ENCODE data around the gene CLDN2.
A peak's percentile ranks its signal among the peaks of the same experiment; 100 is the strongest.
"Not testable (repeated sequence)": the region's sequence is repeated elsewhere in the genome, so short reads cannot be mapped to it uniquely, and the experiment has no call there.

CLDN2 gene, protein sequence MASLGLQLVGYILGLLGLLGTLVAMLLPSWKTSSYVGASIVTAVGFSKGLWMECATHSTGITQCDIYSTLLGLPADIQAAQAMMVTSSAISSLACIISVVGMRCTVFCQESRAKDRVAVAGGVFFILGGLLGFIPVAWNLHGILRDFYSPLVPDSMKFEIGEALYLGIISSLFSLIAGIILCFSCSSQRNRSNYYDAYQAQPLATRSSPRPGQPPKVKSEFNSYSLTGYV

DNA sequence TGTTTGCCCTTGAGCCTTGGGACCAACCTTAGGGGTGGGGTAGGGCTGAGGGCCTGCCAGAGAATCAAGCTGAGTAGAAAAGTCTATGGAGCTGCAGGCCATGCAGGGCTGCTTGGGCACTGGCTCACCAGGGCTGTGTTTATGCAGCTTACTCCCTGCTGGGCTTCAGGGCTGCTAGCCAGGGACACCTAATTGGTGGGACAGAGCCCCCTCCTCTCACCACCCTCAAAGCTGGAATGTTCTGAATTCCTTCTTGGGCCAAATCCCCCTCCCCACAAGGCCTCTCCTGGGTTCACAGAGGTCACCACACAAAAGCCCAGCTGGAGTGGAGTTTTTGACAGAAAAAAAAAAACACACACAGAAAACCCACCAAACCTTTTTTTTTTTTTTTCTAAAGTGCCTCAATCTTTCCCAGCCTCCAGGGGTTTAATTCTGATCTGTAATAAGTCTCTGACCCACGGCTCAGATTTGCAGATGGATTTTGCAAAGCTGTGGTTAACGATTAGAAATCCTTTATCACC is at the start of gene CLDN2:
CLDN2 (plus strand) TSS at position 471 of the 521 bp plus-strand sequence. CDS start 7,827 bp downstream, outside the sequence.
- DNase-seq: no peak

GRCh38 chrX:106872796-106873195 is 47.4 kb upstream of the CLDN2 start:
- DNase-seq: not testable (repeated sequence)

DNA sequence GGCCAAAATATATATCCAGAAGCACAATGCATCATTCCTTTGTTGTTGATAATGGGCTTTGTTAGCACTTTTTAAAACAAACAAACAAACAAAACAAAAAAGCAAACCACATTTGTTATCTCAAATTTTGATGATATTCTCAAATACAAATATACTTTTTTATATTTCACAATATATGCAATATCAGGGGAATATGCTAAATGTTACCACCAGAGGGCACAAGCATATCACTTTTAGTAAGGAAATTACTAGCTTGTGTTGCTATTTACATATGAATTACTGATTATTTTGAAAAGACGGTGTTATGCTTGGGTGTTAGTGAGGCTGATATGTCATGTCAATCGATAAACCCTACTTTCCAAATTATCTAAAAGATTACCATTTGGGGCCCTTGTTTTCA is 46.1 kb upstream of the CLDN2 start:
- DNase-seq: peak; percentile 28 to 54 (median 53)

DNA sequence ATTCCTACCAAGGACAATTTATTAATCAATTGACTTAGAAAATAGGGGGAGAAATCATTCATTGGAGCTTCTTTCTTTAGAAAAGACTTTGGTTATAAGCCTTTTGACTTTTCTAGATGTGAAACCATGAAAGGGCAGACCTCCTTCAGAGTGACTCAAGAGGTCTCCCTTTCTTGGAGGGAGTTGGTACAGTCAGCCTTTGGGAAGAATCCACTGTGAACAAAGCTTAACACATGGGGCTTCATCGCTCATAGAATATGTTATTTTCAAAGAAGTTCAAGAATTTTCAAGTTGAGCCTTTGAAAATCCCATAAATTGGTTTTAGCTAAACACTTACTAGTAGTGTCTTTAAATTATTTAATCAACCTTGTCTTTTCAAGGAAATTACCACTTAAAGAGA is 45.1 kb upstream of the CLDN2 start:
- DNase-seq: no peak

DNA sequence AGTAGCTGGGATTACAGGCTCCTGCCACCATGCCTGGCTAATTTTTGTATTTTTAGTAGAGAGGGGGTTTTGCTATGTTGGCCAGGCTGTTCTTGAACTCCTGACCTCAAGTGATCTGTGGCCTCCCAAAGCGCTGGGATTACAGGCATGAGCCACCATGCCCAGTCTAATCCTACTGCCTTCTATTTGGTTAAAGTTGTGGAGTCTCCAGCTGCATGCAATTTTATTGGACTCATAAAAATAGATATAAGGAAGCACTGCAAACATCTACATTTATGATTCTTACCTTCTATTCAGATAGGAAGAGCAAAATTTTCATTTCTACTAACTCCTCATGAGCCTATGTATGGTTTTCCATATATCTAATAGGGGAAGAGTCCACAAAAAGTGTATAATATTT is 30.7 kb upstream of the CLDN2 start:
- DNase-seq: no peak

DNA sequence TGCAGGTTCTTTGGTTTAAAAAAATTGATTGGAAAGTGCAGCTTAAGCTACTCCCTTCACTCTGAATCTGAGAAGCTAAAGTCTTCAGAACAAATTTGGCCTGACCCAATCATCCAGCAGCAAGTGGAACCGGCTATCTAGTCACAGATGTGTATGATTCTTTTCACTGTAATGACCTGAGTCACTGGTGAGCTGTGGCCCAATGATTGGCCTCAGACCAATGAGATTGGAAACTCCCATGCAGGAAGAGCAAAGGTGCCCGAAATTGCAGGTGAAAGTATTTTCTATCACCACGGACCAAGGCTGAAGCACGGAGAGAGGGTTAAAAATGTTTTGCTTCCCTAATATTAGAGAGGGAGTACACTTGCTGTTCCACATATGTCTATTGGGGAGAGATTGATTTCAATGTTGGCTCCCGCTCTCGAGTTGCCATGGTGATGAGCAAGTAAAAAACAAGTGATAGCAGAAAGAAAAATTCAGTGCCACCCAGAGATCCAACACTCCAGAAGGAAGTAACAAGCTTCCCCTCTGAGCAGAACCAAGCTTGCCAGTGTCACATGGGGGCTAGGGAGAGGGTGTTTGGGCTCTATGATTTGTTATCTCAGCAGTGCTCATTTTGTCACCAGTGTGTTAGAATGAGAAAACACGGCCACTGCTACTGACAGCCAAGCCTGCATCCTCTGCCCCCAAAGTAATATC is 28.3 kb upstream of the CLDN2 start:
- no peak for DNase-seq

DNA sequence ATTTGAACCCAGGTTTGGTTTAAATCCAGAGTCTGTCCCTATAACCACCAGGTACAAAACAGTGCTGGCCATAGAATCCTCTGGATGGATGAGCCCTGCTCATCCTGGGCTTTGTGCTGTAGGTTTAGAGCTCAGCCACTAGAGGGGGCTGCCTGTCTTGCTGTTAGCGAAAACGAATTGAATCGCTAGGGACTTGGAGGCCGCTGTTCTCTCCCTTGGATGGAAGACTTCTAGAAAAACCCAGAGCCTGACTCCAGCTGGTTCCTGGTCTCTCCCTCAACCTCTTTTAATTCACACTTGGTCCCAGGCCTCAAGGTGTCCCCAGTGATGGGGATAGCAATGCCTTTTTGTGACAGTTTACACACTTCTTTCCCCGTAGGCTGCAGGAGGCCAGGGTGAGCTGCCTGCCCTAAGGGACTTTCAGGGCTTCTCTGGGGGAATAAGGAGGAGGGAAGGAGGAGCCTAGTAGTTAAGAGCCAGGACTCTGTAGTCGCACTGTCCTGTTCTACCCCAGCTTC is 25.8 kb upstream of the CLDN2 start:
- DNase-seq: peak; percentile 51 to 65 (median 59)

DNA sequence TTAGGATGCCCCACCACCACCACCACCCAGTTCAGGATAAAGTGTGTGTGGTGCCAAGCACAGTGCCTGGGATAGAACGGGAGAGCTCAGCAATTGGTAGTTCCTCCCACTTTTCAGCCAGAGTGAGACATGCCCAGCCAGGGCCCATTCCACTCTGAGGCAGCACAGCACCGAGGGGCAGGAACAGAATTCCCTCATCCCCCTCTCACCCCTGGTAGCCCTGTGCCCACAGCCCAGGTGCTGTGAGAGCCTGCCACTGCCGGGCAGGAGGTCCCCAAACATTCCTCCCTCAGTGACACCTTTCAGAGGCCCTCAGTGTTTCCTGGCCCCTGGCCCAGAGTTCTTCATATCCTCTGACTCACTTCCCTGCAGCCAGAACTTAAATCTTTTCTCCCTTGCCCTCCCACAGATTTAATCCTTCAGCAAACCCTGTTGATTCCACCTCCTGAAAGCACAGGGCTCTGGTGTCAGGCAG is 25.2 kb upstream of the CLDN2 start:
- no peak for DNase-seq

- no peak for DNase-seq
Observed at GRCh38 chrX:106897259-106897658, 22.9 kb upstream of the CLDN2 start.

- DNase-seq: peak; percentile 69 to 75 (median 72)
Observed at GRCh38 chrX:106898462-106898861, 21.7 kb upstream of the CLDN2 start.

- DNase-seq: no peak
Observed at GRCh38 chrX:106899276-106899675, 20.9 kb upstream of the CLDN2 start.

DNA sequence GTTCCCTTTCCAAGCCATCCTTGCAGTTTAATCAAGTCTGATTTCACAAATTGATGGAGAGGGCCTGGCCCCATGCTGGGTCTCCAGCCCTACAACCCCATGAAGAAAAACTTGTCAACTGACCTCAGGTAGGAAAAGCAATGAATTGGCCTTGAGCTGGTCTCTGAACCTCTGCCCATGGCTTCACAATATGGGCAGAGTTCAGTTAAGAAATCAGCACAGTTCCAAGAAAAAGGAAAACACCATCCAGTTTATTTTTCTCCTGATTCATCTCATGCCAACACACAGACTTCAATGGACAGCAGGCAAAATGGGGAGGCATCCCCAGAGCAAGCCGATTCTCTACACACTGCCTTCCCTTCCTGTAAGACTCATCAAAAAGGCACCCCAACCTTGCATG is 20.4 kb upstream of the CLDN2 start:
- no peak for DNase-seq

DNA sequence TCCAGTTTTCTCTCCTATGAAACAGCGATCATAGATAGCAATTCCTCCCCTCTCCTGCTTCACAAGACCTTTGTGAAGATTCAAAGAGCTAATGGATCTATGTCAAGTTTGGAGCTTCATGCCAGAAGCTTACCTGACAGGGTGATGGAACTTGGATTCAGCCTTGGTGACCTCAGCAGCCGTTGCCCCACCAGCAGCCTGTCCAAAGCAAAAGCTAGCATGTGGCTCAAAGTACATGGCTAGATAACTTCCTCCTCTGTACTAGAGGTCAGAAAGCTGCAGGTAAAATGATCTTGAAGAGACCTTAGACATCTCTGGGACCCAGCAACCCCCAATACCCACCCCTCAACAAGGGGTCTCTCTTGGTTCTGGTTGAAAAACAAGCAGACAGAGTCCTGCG is 18.9 kb upstream of the CLDN2 start:
- no peak for DNase-seq

DNA sequence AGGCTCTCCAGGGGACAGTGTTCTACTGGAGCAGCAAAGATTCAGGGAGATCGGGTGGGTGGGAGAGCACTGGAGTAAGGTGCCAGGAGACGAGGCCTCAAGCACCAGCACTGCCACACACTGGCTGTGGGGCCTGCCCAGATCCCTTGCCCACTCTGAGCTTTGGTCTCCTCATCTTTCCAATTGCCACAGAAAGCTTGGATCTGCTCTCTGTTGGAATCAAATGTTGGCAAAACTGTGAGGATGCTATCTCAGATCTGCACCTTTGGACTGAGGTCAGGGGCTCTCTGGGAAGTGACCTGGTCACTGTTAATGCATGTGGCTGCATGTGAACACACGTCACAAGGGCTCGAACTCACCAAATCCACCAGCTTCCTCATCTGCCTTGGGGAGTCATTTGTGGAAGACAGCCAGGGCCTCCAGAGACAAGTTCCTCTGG is 18.4 kb upstream of the CLDN2 start:
- DNase-seq: no peak

DNA sequence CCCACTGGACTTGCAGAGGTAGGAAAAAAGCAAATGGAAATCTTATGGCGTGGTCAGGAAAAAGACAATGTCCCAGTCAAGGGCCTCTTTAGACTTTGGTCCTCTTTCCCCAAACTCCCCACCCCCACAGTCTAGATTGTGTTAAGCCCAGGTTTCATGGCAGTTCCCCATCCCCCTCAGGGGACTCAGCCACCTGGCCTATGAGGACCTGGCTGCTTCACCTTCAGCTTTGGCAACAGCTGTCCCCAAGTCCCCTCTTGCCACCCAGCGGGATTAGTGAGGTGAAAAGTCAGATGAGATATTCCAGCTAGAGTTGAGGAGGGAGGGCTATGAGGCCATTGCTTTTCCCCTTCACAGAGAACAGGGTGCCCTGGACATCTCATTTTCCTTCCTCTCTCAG is 17.5 kb upstream of the CLDN2 start:
- DNase-seq: no peak

DNA sequence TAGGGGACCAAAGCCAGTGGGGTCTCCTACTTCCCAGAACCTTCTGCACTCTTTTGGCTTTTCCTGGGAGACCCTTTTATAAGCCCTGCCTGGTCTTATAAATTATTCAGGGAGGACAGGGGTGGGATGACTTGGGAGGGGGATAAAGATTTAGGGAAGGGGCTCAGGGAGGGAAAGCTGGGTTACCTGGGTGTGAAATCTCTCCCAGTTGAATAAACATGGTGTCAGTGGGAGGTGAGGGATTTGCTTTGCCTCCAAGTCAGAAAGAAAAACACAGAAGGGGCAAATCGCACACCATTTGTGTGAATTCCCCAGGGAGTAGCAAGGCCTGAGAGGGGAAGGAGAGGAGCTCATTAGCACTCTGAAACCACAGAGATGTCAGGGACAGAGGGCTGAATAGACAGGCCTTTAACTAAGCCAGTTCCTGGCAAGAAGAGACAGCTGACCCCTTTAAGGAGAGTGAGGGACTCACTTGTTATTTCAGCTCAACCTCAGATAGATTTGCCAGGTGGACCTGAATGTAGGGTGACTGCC is 16.8 kb upstream of the CLDN2 start, which contains the start of gene RIPPLY1:
RIPPLY1 (minus strand) TSS at position 51 of the 534 bp plus-strand sequence. CDS start 54 bp downstream, outside the sequence.
- DNase-seq: no peak

- DNase-seq: no peak
Observed at GRCh38 chrX:106903856-106904528, 16.2 kb upstream of the CLDN2 start.

- DNase-seq: no peak
Observed at GRCh38 chrX:106905064-106905708, 15.0 kb upstream of the CLDN2 start.

- DNase-seq: no peak
Observed at GRCh38 chrX:106906361-106906760, 13.8 kb upstream of the CLDN2 start.

DNA sequence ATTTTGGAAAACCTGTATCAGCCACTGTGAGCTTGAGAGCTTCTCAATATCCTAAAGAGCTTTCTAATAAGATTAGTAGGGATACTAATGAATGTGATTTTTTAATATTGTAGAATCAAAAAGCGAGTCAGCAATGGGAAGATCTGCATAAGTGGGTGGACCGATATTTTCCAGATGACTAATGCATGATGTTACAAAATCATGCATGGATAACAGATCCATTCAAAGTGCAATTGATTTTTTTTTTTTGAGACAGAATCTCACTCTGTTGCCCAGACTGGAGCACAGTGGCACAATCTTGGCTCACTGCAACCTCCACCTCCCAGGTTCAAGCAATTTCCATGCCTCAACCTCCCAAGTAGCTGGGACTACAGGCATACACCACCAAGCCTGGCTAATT is 7.3 kb upstream of the CLDN2 start:
- DNase-seq: no peak

DNA sequence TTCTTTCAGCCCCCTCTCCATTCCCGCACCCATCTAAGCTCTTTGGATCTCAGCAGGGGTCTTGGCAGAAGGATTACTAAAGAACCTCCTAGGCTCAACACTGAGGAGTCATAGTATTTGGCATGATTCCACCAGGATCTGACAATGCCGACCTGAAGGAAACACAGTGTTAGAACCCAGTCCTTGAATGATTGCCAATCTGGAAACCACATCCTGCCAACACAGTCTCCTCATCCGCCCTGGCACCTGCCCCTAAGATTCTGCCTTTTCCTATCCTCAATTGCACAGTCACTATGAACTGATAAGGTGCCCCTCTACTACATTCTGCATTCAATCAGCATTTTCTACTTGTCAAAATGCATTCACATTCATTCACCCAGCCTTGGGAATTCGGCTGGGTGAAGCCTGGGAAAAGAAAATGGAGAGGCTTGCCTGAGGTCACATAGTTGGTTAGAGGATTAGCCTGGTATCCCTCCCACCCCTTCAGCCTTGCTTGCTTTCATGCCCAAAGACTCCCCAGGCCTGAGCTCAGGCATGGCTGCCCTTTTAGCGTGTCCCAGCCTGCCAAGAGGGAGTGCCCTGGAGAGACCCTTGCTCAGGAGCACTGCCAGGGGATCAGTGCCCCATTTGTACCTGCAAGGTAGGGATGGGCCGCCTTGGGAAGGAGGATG is 2.2 kb upstream of the CLDN2 start:
- DNase-seq: no peak

GRCh38 chrX:106921637-106922036 is 1.4 kb downstream of the CLDN2 start:
- DNase-seq: no peak

Measured in suppressor macrophage treated with lipopolysaccharide for 1 hour (primary cell).